Measurements from ENCODE around the gene YKT6.

DNA sequence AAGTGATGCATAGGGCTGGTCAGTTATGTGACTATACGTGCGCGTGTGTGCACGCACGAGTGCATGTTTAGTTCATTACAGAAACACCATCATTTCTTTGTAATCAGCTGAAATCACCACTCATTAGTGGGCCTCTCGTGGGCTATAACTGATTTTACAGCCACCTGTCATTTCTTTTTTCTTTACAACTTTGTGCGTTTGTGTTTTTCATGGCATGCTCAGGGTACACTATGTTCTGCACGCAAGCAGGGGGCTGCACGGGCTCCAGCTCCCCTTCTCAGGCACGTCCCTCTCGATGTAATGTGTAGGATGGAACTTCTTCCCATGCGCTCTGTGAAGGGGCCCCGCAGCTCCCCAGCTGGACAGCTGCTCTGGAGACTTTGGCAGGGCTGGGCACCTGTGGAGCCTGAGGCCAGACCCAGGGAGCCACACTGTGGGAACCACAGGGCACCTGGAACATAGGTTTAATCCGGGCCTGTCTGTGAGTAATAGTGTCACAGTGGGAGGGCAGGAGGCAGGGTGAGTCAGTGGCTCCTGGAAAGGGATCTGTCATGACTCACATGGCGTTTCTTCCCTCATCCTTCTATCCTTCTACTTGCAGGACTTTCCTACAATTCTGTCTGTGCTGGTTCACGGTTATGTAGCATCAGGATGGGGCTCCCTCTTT is 16.4 kb upstream of the YKT6 start:
- TF ChIP-seq, protein P1, sequence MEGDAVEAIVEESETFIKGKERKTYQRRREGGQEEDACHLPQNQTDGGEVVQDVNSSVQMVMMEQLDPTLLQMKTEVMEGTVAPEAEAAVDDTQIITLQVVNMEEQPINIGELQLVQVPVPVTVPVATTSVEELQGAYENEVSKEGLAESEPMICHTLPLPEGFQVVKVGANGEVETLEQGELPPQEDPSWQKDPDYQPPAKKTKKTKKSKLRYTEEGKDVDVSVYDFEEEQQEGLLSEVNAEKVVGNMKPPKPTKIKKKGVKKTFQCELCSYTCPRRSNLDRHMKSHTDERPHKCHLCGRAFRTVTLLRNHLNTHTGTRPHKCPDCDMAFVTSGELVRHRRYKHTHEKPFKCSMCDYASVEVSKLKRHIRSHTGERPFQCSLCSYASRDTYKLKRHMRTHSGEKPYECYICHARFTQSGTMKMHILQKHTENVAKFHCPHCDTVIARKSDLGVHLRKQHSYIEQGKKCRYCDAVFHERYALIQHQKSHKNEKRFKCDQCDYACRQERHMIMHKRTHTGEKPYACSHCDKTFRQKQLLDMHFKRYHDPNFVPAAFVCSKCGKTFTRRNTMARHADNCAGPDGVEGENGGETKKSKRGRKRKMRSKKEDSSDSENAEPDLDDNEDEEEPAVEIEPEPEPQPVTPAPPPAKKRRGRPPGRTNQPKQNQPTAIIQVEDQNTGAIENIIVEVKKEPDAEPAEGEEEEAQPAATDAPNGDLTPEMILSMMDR (IDR thresholded peaks at IDR 0.05): no peak
- no peak for TF ChIP-seq POLR2A (IDR thresholded peaks at IDR 0.05)

All from uterus (tissue), 2 donors.